Body of pancreas (tissue), 4 donors: ENCODE data around the gene CACNA2D3. TPM values are rescaled to one million over a fixed set of nuclear protein-coding genes. Genes with fewer than 3 reads are reported as not detected.

ENCODE experiments used
- ATAC-seq: fragments of 150-250 bp; one replicate; pipeline ENCODE4 v1.9.1; 2016
- DNase-seq, 4 donors: peaks; one replicate each; pipeline ENCODE4 v3.0.0-alpha.2; 2019
- H3K27ac ChIP-seq, 4 donors: fragments of 200-600 bp; sonication (generic); 1 replicate in 3 of 4; 2 replicates in 1 of 4; pipeline versions ENCODE4 v1.5.1 to v1.6.1; 2016 to 2019; ENCODE audit warnings: mild to moderate bottlenecking in 1 of 4, mixed read lengths in 1 of 4, moderate library complexity in 1 of 4
- H3K27me3 ChIP-seq, 2 donors: fragments of 200-600 bp; sonication (generic); one replicate each; pipeline ENCODE4 v1.6.0; 2016; ENCODE audit warnings: mild to moderate bottlenecking in 1 of 2
- H3K36me3 ChIP-seq, 2 donors: fragments of 200-600 bp; sonication (generic); replicated peaks in 1 of 2; 2 replicates each; pipeline ENCODE4 v1.5.1; 2016; ENCODE audit warnings: low read depth in 2 of 2; ENCODE audit not compliant: insufficient read depth in 1 of 2
- H3K4me1 ChIP-seq: fragments of 200-600 bp; sonication (generic); one replicate; pipeline ENCODE4 v1.6.0; 2016
- H3K4me3 ChIP-seq, 2 donors: fragments of 200-600 bp; sonication (generic); 1 replicate in 1 of 2; 2 replicates in 1 of 2; pipeline ENCODE4 v1.5.1; 2016 to 2019
- H3K9me3 ChIP-seq, 3 donors: fragments of 200-600 bp; sonication (generic); 1 replicate in 2 of 3; 2 replicates in 1 of 3; pipeline ENCODE4 v1.5.1; 2016
- POLR2A ChIP-seq, 3 donors: fragments of 450-650 bp; IDR thresholded peaks; one replicate each; pipeline ENCODE4 v1.6.1; 2016; ENCODE audit warnings: antibody characterized with exemption in 3 of 3, mild to moderate bottlenecking in 2 of 3
- WGBS, 2 donors: methylation state at CpG; one replicate each; pipeline ENCODE4 v1.1.5; 2017; 5-methylcytosine and 5-hydroxymethylcytosine counted together
- intact Hi-C: fragments of 100-400 bp; cut with DNase I; formaldehyde crosslinking; loops from one replicate; pipeline ENCODE4 v1.15.1; 2023
- total RNA-seq, 2 donors: library from RNA; depleted of rRNA; stranded (reverse); fragments of >200 nt; gene quantifications; one replicate each; pipeline ENCODE4 v1.1.0, GENCODE V29; 2016
- TF ChIP-seq, protein P1 (sequence below), 7 experiments: fragments of 450-650 bp in 4 of 7; fragments of 200-600 bp in 3 of 7; sonication (generic) in 3 of 7; IDR thresholded peaks; one replicate each; pipeline ENCODE4 v1.5.1; 2016 to 2019; ENCODE audit warnings: antibody characterized with exemption in 7 of 7

Gene CACNA2D3
- total RNA-seq, 2 donors from 2014 or later: not detected

DNA sequence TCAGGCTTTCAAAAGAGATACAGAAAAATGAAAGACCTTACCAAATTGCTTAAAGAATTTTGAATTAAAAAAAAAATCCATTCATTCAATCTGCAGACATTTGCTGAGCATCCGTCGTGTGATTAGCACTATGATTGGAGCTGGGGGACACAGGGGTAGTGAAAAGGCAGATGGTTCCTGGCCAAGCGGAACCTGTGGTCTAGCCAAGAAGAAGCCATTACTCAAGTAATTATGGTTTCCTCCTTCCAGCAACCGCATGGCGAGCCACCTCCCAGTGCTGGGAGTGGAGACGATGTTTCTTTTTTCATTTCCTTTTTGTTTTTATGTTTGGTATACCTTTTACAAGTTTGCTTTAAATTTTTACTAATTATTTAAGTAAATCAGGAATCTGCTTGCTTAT lies 140.2 kb downstream of the CACNA2D3 start:
- ATAC-seq: no peak

DNA sequence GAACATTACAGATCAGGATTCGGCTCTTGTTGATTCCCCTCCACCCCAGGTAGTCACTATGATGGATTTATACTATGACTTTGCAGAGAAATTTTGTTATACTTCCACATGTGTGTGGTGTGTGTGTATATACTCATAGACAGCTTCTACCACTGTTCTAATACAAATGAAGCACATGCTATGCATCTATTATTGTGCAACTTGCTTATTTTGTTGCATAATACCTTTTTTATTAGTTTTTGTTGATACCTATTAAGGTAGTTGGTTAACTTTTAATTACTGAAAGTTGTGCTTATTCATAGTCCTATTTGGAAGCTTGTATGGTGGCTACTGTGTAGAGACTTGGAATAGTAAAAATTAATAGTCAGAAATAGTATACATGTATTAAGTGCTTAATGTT lies 140.6 kb downstream of the CACNA2D3 start:
- intact Hi-C loops: no loop called here
- DNase-seq (no peak), ATAC-seq (no peak)
- no peak overlapping the region for H3K4me3 ChIP-seq
- TF ChIP-seq, protein P1, sequence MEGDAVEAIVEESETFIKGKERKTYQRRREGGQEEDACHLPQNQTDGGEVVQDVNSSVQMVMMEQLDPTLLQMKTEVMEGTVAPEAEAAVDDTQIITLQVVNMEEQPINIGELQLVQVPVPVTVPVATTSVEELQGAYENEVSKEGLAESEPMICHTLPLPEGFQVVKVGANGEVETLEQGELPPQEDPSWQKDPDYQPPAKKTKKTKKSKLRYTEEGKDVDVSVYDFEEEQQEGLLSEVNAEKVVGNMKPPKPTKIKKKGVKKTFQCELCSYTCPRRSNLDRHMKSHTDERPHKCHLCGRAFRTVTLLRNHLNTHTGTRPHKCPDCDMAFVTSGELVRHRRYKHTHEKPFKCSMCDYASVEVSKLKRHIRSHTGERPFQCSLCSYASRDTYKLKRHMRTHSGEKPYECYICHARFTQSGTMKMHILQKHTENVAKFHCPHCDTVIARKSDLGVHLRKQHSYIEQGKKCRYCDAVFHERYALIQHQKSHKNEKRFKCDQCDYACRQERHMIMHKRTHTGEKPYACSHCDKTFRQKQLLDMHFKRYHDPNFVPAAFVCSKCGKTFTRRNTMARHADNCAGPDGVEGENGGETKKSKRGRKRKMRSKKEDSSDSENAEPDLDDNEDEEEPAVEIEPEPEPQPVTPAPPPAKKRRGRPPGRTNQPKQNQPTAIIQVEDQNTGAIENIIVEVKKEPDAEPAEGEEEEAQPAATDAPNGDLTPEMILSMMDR (IDR thresholded peaks at IDR 0.05): no peak
- no peak for TF ChIP-seq POLR2A (IDR thresholded peaks at IDR 0.05)
- H3K9me3 ChIP-seq: no peaks in the 10 kb centered on the region
- H3K4me1 ChIP-seq: no peaks in the 10 kb centered on the region
- H3K27ac ChIP-seq: no peak overlapping the region
- 62 to 68% methylated on average over 1 of the region's 1 CpG for WGBS, 2 donors
- no peaks in the 10 kb centered on the region for H3K27me3 ChIP-seq
- H3K36me3 ChIP-seq: no peaks in the 10 kb centered on the region

More for the DNA sequence above, 140.2 kb downstream of the CACNA2D3 start:
- Histone ChIP-seq H3K36me3 (no peaks in the 10 kb centered on the region), H3K4me3 (no peak overlapping the region), H3K4me1 (no peaks in the 10 kb centered on the region), H3K27ac (no peak overlapping the region), H3K9me3 (no peaks in the 10 kb centered on the region), H3K27me3 (no peaks in the 10 kb centered on the region)
- TF ChIP-seq POLR2A (IDR thresholded peaks at IDR 0.05): no peak
- TF ChIP-seq, protein P1 (IDR thresholded peaks at IDR 0.05): no peak
- WGBS, 2 donors: 79 to 82% methylated on average over 6 of the region's 6 CpGs
- no peak for DNase-seq
- intact Hi-C loops: no loop called here

DNA sequence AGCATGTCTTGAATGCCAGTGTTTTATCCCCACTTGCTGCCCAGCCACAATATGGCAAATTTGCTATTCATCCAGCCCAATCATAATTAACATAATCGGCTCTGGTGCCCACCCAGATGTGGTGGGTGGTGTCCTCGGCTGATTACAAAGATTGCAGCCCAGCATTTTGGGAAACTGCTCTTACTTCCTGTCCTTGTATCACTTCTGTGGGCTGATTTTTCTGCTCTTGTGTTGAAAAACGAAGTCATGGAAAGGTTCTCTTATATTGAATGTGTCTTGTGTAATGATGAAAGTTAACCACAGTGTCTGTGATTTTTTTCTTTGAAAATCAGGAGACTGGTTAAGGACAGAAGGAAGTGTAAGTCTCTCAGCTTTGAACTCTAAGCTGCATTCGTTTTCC lies 141.7 kb downstream of the CACNA2D3 start:
- H3K4me3 ChIP-seq: no peak overlapping the region

GRCh38 chr3:54270816-54271526 lies 148.6 kb downstream of the CACNA2D3 start:
- TF ChIP-seq, protein P1 (IDR thresholded peaks at IDR 0.05): no peak
- no peak for TF ChIP-seq POLR2A (IDR thresholded peaks at IDR 0.05)
- no peak overlapping the region for H3K27ac ChIP-seq
- no peaks in the 10 kb centered on the region for H3K27me3 ChIP-seq
- WGBS, 2 donors: 43 to 57% methylated on average over 4 of the region's 4 CpGs
- no peaks in the 10 kb centered on the region for H3K4me1 ChIP-seq
- H3K36me3 ChIP-seq: no peaks in the 10 kb centered on the region
- no peak overlapping the region for H3K4me3 ChIP-seq
- intact Hi-C loops: no loop called here
- DNase-seq: no peak
- no peaks in the 10 kb centered on the region for H3K9me3 ChIP-seq
- ATAC-seq: no peak

More for the DNA sequence above, 141.7 kb downstream of the CACNA2D3 start:
- H3K27ac ChIP-seq: no peak overlapping the region
- TF ChIP-seq, protein P1 (IDR thresholded peaks at IDR 0.05): no peak
- no peak for TF ChIP-seq POLR2A (IDR thresholded peaks at IDR 0.05)
- no peaks in the 10 kb centered on the region for H3K4me1 ChIP-seq
- intact Hi-C loops: no loop called here
- H3K27me3 ChIP-seq: no peaks in the 10 kb centered on the region
- no peaks in the 10 kb centered on the region for H3K36me3 ChIP-seq
- no peaks in the 10 kb centered on the region for H3K9me3 ChIP-seq
- ATAC-seq: no peak
- no peak for DNase-seq
- 41 to 56% methylated on average over 4 of the region's 4 CpGs for WGBS, 2 donors

GRCh38 chr3:54273791-54274190 lies 151.4 kb downstream of the CACNA2D3 start:
- intact Hi-C loops: no loop called here
- no peaks in the 10 kb centered on the region for H3K27me3 ChIP-seq
- WGBS, 2 donors: 74 to 100% methylated on average over 1 of the region's 1 CpG
- no peak for TF ChIP-seq POLR2A (IDR thresholded peaks at IDR 0.05)
- TF ChIP-seq, protein P1 (IDR thresholded peaks at IDR 0.05): no peak
- no peak overlapping the region for H3K4me3 ChIP-seq
- H3K9me3 ChIP-seq: no peaks in the 10 kb centered on the region
- ATAC-seq (no peak), DNase-seq (no peak)
- H3K4me1 ChIP-seq: no peaks in the 10 kb centered on the region
- H3K27ac ChIP-seq: no peak overlapping the region
- no peaks in the 10 kb centered on the region for H3K36me3 ChIP-seq
